ENCODE results near the gene EEFSEC. TPM values are rescaled to one million over a fixed set of nuclear protein-coding genes. Genes with fewer than 3 reads are reported as not detected.

The EEFSEC gene
- total and polyA plus RNA-seq, 2 of the 8 experiments (the other 6 are each of a cell fraction or from before 2014, with no cell fraction given): 13.1 to 19.8 TPM

- H3K23me2 ChIP-seq (ENCODE audit: low read depth, low read length): 0 out of 2 replicates have a peak, but pooled peaks cover 2% of the 10 kb centered on the region
- FAIRE-seq: no peak
- ChIA-PET CTCF (ENCODE audit: partially characterized antibody) (interaction anchor here (0.9 to 1.6 kb wide), 8 partner anchors 9 to 178 kb away, joined by 3 to 5 read pairs (median 4); no protein-coding TSS in a partner anchor), POLR2A (ENCODE audit: partially characterized antibody) (no interaction called here)
- 91% methylated on average over 21 of the region's 23 CpGs; no CpG with 5 or more reads in 1 of the 2 experiments for WGBS, 2 experiments (ENCODE audit: extremely low coverage in 1 of 2, insufficient coverage in 1 of 2, insufficient read length in 1 of 2, insufficient replicate concordance in 2 of 2, low coverage in 1 of 2, low lambda C conversion rate in 2 of 2, missing lambda C conversion rate in 1 of 2)
- H3K79me1 ChIP-seq (ENCODE audit: low read depth, low read length): peaks cover 3% of the 10 kb centered on the region; the same call in 1 of the 2 replicates
- H3K9me3 ChIP-seq (ENCODE audit: insufficient read depth in 2 of 2, low read depth in 1 of 2, low read length in 1 of 2): no peaks in the 10 kb centered on the region
- H2BK5ac ChIP-seq (ENCODE audit: low read depth, low read length): no peak overlapping the region
- no peak overlapping the region for H3K18ac ChIP-seq (ENCODE audit: extremely low read depth, low read length)
- H3K4me2 ChIP-seq (ENCODE audit: insufficient read depth in 1 of 2, low read depth in 2 of 2, low read length in 2 of 2): no peak overlapping the region
- no peak overlapping the region for H2BK120ac ChIP-seq (replicated peaks; ENCODE audit: low read depth, low read length)
- no peak overlapping the region for H3K56ac ChIP-seq (replicated peaks; ENCODE audit: insufficient read length, low read depth, low read length)
- DNase-seq (ENCODE audit: low read depth in 1 of 2, low spot score in 2 of 2): no peak
- no peak overlapping the region for H4K5ac ChIP-seq (ENCODE audit: insufficient read length, low read depth, low read length)
- no peaks in the 10 kb centered on the region for H3K79me2 ChIP-seq (ENCODE audit: control insufficient read depth in 1 of 2, insufficient read depth in 2 of 2, low read length in 2 of 2)
- no peak overlapping the region for H3K4me3 ChIP-seq (ENCODE audit: extremely low read depth in 1 of 4, insufficient read depth in 2 of 4, low read depth in 3 of 4, low read length in 4 of 4)
- no peak overlapping the region for H3K9ac ChIP-seq (replicated peaks in 1 of 4; ENCODE audit: extremely low read depth in 1 of 4, low read depth in 3 of 4, low read length in 3 of 4)
- peaks cover 0 to 11% (median 7%) of the 10 kb centered on the region in 4 experiments; a peak in 6 of 7 replicates for H3K4me1 ChIP-seq (replicated peaks in 1 of 4; ENCODE audit: control insufficient read depth in 3 of 4, insufficient read depth in 4 of 4, low read length in 3 of 4)
- peak overlapping the region; percentile 15; the same call in 1 of the 2 replicates for H4K8ac ChIP-seq (ENCODE audit: extremely low read depth, insufficient read depth, low read length)
- no peak overlapping the region for H3K23ac ChIP-seq (ENCODE audit: insufficient read length)
- no peaks in the 10 kb centered on the region for H3K27me3 ChIP-seq (replicated peaks in 1 of 4; ENCODE audit: control insufficient read depth in 3 of 4, extremely low read depth in 1 of 4, insufficient read depth in 3 of 4, low read length in 3 of 4)
- H4K91ac ChIP-seq (replicated peaks; ENCODE audit: insufficient read length, low read length): no peak overlapping the region
- no peak overlapping the region for H2BK20ac ChIP-seq (ENCODE audit: low read length)
- H3K4ac ChIP-seq (replicated peaks; ENCODE audit: insufficient read length, low read depth, low read length): no peak overlapping the region
- no peak overlapping the region for H3K14ac ChIP-seq (ENCODE audit: insufficient read length)
- no peak overlapping the region for H2AK5ac ChIP-seq (ENCODE audit: low read depth, low read length)
- H2AFZ ChIP-seq (ENCODE audit: low read length): no peak overlapping the region
- no peak overlapping the region; the same call in 1 of the 2 replicates for H3K27ac ChIP-seq (ENCODE audit: low read depth, low read length)
- H3K36me3 ChIP-seq (ENCODE audit: control insufficient read depth in 2 of 4, insufficient read depth in 4 of 4, low read length in 3 of 4): no peaks in the 10 kb centered on the region
- no peak overlapping the region for H2BK12ac ChIP-seq (ENCODE audit: low read depth, low read length)
- H2BK15ac ChIP-seq (ENCODE audit: low read length): no peak overlapping the region
- H4K20me1 ChIP-seq (replicated peaks in 1 of 2; ENCODE audit: control insufficient read depth in 1 of 2, insufficient read depth in 2 of 2, low read length in 2 of 2): no peaks in the 10 kb centered on the region
- TF ChIP-seq SAP30 (IDR thresholded peaks at IDR 0.05; ENCODE audit: insufficient read depth, insufficient replicate concordance, low read length) (no peak), CBX8 (IDR thresholded peaks at IDR 0.05; ENCODE audit: borderline replicate concordance, low read depth, low read length) (no peak), RNF2 (IDR thresholded peaks at IDR 0.05; ENCODE audit: borderline replicate concordance, low read depth, low read length, missing control alignments, poor library complexity, severe bottlenecking) (no peak), JUN (IDR thresholded peaks at IDR 0.05; ENCODE audit: low read depth, low read length) (no peak), ZNF274 (IDR thresholded peaks at IDR 0.05; ENCODE audit: borderline replicate concordance, extremely low read depth, low read length) (no peak), GABPA (IDR thresholded peaks at IDR 0.05; ENCODE audit: borderline replicate concordance, insufficient read depth, low read length) (no peak), ATF2 (IDR thresholded peaks at IDR 0.05; ENCODE audit: low read length) (no peak), RXRA (IDR thresholded peaks at IDR 0.05; ENCODE audit: insufficient read depth, low read depth, low read length) (no peak), POLR2A (IDR thresholded peaks at IDR 0.05; ENCODE audit: control extremely low read depth in 1 of 2, low read depth in 2 of 2, low read length in 2 of 2) (no peak), SUZ12 (IDR thresholded peaks at IDR 0.05; ENCODE audit: low read length) (no peak)
Measured at GRCh38 chr3:128404276-128405068, 251.2 kb downstream of the EEFSEC start.
